Cardiac fibroblast (primary cell): ENCODE measurements around the gene CLCN6.

Experiments
- DNase-seq, 2 donors: peaks; one replicate each; pipeline versions ENCODE4 v3.0.0 to v3.0.0-alpha.2; 2010; ENCODE audit warnings: low read depth in 2 of 2
- H3K4me3 ChIP-seq, 2 donors: replicated peaks in 1 of 2; 1 replicate in 1 of 2; 2 replicates in 1 of 2; pipeline ENCODE4 v1.5.1; 2011; ENCODE audit warnings: low read depth in 2 of 2, low read length in 2 of 2, mild to moderate bottlenecking in 2 of 2, moderate library complexity in 1 of 2
- TF ChIP-seq, protein P1 (sequence below): IDR thresholded peaks from one replicate; pipeline ENCODE4 v1.5.1; 2011; ENCODE audit warnings: low read depth, mild to moderate bottlenecking, low read length, inconsistent platforms

CLCN6 gene

DNA sequence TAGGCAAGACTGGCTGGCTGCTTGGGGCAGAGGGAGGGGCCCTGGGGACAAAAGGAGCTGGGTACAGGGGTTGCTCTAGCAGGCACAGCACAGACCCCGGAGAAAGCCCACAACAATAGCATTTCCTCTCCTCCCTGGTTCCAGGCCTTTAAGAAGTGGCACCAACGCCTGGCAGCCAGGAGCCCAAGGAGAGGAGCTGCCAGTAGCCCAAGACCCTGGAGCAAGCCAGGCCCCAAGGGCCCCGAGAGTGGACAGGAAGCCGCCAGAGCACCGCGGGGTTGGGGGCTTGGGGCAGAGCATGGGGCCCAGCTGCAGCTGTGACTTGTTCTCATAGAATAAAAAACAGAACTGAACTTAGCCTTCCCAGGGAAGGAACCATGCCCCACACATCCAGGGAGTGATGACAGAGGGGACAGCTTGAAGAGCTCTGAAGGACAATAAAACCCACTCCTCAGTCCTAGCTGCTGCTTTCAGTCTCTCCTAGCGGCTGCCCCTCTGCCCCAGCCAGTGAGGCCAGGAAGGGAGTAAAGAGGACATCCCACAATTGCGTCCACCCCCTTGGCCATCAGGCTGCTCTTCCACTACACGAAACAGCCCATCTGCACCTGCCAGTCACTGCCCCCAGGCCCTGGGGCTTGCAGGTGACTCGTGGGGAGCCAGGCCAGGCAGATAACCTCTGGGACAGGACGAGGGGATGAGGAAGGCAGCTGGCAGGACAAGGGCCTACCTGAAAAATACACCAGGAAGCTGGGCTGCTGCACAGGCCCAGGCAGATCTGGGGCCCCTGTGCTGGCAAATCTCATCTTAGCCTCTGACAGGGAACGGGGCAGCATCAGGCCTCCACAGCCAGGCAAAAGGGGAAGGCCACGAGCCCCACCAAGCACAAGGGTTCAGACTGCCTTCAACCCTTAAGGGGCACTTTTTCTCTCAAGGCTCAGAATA lies 16.6 kb upstream of the CLCN6 start:
- H3K4me3 ChIP-seq, result no peak overlapping the region
- DNase-seq, result no peak

DNA sequence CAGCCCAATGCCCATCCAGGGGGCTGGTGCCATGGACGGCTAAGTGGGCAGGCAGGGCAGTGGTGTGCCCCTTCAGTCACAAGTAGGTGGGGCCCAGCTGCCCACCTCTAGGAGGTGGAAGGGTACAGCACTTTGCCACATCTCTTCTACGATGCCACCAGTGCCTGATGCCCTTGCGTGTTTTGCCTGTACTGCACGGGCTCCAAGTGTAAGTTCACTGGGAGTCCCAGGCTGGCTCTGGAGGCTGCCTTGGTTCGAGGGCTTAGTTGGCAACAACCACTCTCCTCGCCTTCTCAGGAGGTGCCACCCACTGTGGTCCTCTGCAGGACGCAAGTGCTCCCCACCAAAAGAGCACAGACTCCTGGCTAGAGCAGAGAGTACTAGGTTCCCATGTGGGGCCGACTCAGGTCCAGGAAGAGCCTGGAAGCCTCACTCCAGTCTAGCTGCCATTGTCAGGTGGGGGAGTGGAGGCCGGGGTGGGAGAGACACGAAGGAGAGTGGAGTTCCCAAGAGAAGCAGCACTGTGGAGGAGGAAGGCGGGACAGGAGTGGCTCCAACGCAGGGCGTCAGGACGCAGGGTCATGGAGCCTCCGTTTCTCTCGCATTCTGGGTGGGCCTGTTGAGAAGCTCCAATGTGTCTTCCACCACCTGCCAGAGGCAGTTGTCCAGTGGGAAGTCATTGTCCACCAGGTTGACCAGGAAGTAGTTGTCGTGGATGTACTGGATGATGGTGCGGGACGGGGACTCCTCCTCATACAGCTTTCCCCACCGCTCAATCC lies 15.7 kb upstream of the CLCN6 start:
- no peak overlapping the region for H3K4me3 ChIP-seq
- TF ChIP-seq, protein P1, sequence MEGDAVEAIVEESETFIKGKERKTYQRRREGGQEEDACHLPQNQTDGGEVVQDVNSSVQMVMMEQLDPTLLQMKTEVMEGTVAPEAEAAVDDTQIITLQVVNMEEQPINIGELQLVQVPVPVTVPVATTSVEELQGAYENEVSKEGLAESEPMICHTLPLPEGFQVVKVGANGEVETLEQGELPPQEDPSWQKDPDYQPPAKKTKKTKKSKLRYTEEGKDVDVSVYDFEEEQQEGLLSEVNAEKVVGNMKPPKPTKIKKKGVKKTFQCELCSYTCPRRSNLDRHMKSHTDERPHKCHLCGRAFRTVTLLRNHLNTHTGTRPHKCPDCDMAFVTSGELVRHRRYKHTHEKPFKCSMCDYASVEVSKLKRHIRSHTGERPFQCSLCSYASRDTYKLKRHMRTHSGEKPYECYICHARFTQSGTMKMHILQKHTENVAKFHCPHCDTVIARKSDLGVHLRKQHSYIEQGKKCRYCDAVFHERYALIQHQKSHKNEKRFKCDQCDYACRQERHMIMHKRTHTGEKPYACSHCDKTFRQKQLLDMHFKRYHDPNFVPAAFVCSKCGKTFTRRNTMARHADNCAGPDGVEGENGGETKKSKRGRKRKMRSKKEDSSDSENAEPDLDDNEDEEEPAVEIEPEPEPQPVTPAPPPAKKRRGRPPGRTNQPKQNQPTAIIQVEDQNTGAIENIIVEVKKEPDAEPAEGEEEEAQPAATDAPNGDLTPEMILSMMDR, result no peak
- DNase-seq, result no peak

More for the DNA sequence above, 16.6 kb upstream of the CLCN6 start:
- TF ChIP-seq, protein P1, result no peak

DNA sequence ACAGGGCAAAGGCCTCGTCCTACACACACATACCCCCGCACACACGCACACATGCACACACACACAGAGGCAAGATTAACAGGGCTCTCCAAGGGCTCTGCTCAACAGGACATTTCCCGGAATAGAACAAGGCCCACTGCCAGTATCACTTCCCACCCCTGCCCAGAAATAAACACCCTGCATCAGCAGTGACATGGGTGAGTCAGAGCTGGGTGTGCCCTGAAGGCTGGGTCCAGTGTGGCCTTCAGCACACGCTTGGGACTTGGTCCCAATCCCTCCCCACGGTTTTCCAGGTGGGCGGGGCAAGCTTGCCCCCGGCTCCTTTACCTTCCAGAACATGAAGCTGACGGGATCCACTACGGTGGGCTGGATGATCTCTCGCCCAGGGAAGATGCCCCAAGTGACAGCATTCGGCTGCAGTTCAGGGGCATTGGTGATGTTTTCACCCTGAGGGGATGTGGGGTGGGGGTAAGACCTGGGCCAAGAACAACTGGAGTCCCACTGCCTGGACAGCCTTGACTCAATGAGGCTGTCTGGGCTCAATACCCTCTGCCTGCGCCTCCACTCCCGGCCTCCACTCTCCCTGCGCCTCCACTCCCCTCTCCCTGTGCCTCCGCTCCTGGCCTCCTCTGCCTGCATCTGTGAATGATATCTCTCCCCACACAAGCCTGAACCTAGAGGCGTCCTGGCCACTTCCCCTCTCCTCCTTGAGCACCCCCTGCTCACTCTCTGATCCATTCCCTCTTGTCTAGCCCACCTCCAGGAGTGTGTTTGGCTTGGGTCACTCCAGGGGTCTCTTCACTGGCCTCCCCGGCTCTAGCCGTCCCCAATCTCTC lies 14.9 kb upstream of the CLCN6 start:
- TF ChIP-seq, protein P1, result no peak
- DNase-seq, result peak; percentile 90 to 99
- H3K4me3 ChIP-seq, result no peak overlapping the region

DNA sequence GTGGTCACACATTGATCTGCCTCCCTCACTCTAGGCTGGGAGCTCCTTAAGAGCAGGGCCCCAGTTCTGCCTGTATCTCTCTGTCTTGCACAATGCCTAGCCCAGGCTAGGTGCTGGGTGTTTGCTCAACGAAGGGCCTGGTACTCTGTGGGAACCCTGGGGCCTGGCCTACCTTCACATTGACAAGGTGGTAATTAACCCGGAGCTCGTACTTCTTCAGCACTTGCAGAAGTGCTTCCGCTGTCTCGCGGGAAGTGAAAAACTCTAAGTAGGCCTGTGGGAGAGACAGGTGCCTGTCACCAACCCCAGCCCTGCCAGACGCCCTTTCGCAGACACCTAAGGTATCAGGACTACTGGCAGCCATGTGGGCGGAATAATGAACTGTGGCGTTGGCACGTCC lies 13.9 kb upstream of the CLCN6 start:
- no peak overlapping the region for H3K4me3 ChIP-seq
- DNase-seq, result no peak
- TF ChIP-seq, protein P1, result no peak

DNA sequence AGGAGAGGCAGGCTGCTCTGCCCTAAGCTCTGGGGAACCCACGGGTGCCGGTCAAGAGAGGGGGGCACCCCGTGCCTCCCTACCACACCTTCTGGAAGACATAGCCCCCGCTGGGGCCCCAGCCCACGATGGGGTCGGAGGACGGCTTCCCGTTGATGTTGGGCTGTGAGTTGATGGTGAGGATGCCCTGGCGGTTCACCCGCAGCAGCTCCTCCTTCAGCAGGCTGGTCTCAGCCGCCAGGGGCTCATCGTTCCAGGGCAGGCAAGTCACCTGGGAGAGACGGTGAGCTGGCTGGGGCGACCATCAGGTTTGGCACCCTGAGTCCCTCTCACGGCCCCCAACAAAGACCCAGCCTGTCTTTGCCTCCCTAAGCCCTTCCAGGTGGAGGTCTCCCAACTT lies 12.2 kb upstream of the CLCN6 start:
- no peak overlapping the region for H3K4me3 ChIP-seq
- no peak for DNase-seq
- TF ChIP-seq, protein P1, result no peak
